ENCODE results near the gene SLC29A2.

Gene SLC29A2

DNA sequence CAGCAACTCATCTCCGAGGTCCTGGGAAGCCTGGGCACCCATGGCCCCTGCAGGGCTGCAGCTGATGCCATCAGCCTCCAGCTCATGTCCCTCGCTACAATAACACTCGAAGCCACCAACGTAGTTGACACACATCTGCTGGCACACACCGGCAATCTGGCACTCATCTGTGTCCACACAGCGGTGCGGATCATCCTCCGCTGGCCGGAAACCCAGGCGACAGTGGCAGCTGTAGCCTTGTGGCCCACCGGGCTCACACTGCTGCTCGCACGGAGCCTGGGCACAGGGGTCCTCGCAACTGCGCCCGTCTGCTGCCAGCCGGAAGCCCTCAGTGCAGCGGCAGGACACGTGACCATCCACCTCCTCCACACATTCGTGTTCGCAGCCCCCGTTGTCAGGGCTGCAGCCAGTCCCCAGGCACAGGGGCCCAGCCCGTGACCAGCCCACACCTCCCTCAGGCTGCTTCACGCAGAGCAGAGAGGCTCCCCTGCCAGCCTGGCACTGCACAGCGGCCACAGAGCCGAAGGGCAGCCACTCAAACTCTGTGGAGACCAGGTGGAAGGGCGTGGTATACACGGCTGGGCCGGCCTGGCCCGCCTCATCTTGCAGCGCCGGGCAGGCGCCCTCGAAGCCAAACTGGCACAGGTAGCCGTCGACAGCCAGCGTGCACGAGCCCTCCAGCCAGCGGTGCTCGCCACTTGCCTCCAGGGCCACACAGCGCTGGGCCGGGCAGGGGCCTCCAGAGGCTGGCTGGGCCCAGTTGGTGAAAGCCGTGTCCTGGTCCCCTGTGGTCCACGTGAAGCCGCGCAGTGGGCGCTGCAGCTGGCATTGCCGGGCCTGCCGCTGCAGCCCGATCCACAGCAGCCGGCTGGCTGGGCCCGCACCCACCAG is 55.4 kb downstream of the SLC29A2 start:
- no peak for DNase-seq

DNA sequence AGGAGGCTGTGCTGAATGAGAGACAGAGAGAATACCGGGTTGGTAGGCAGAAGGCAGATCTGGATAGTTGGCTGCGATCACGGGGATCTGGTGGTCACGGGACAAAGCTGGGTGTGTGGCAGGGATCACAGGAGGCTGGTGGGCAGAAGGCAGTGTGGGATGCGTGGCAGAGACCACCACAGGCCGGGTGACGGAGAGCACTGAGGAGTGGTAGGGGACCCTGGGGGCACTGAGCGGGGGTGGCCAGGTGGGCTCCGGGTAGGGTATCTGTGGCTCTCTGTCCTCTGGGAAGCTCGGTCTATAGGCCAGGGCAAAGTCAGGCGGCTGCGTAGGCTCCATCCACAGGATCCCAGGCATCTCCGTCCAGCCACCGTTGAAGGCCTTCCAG is 56.1 kb downstream of the SLC29A2 start:
- no peak for DNase-seq

DNA sequence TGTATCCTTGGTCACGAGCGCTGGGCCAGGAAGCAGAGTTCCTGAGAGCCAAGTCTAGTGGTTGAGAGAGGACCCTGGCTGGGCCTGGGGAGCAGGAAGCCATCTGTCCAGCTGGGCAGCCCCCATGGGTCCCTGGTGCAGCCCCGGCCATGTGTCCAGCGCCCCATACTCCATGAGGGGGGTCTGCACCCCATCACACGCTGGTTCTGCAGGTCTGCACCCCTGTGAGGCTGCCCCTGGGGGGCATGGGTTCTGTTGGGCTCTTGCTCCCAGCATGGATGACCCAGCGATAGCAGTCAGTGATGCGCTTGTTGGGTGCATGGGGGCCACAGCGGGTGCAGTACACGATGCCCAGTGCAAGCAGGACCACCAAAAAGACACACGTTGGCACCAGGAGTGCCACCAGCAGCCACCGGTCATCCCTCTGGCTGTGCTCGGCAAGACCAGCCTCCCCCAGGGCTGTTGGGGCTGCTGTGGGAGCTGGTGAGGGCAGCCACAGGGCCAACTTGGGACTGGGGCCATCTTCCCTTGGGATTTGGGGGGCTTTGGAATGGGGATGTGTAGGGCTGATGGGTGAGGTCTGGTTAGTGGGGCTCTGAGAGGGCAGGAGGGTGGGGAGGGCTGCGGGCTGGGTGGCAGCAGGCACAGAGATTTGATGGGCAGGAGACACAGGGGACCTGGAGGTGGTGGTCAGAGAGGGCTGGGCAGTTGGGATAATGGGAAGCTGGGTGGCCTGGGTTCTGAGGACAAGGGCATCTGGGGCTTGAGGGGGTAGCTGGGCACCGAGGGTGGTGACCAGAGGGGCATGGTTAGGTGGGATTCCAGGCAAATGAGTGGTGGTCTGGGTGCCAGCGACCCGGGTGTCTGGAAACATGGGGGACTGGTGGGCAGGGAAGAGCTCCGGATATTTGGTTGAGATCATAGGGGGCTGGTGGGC is 56.7 kb downstream of the SLC29A2 start:
- DNase-seq = no peak

DNA sequence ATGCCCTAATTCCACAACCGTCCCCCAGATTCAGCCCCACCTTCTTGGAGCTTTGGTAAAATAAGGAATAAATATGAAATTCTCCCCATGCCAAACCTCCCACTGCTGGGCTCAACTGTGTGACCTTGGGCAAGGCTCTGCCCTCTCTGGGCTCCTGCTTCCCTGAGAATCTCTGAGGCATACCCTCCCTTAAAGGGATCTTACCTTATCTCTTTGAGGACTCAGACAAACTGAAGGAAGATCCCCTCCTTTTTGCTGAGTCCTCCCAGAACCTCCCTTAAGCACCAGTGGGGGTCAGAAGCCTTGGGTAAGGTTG is 57.4 kb downstream of the SLC29A2 start:
- DNase-seq = no peak

DNA sequence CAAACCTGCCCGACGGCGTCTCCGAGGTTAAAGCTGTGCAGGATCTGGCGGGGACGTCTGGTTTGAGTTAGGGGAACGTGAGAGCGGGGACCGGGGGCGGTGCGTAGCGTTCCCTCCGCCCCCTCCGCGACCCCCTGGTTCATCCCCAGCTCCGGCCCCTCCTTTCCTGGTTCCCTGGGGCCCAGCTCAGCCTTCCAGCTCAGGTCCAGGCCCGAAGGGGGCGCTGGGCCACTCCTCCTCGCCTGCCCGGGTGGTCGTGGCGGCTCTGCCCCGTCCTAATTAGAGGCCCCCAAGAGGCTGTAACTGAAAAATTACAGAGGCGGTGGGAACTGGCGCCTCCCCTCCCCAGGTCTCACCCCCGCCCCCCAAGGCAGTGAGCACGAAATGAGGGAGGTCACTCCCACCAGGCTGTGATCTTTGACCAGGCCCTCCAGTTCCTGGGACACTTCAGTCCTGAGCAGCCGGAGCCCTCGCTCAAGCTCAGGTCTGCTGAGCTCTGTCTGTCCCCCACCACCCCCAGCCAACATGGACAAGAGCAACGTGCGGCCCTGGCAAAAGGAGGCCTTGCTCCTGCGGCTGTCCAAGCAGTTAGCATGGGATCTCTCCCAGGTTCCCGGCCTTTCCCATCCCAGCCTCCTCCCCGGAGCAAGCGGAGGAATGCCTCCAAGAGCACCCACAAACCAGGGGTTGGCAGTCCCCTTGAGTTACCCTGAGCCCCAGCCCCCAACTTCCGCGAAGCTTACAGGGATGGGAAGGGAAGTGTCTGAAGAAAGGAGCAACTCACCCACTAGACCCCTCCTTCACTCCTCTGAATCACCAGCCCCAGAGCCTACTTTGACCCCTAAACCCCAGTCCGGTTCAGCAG is 58.0 kb downstream of the SLC29A2 start:
- no peak for DNase-seq

DNA sequence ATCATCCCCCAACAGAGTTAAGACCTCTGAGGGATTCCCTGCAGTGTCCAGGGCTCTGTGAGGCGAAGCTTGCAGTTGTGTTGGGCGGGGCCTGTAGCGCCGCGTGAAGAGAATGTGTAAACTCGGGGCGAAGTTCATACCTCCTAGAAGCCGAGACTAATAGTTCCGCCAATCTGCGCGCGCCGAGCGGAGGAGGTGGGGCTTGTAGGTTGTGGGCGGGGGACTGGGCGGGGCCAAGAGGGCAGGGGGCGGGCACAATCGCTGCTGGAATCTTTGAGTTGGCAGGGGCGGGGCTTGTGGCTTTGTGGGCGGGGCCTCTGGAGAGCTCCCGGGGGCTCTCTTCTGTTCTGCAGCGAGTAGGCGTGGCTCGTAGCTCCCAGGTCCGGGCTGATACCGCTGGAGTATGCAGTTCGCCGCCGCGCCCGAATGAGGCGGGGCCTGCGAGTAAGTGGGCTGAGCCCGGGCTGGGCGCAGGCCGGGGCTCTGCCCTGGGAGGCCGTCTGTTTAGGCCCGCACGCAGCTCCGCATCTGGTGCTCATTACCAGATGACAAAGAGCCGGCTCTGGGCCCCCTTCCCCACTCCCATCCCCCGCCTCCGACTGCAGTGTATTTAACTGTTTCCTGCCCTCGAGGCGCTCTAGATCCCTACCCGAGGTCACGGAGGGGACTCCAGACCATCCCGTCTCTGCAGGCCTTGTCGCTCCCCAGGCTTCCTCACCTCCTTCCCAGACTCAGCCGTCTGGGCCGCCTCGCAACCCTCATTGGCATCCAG is 58.8 kb downstream of the SLC29A2 start:
- no peak for DNase-seq
